HG02852 (cell line): ENCODE measurements around the gene TGFB2.

Source experiments
- ATAC-seq: cut with Tn5 transposase; IDR thresholded peaks from one replicate; pipeline ENCODE4 v1.9.1; 2021; ENCODE audit warnings: mild to moderate bottlenecking, moderate library complexity; ENCODE audit not compliant: unreplicated experiment

The TGFB2 gene

GRCh38 chr1:218357211-218357892, 12.2 kb downstream of the TGFB2 start:
- no peak for ATAC-seq

- ATAC-seq: no peak
Measured at GRCh38 chr1:218357893-218358232, 12.7 kb downstream of the TGFB2 start.

- ATAC-seq: no peak
Measured at GRCh38 chr1:218361298-218362065, 16.3 kb downstream of the TGFB2 start.

- no peak for ATAC-seq
Measured at GRCh38 chr1:218362418-218363076, 17.4 kb downstream of the TGFB2 start.

GRCh38 chr1:218363141-218363540, 18.0 kb downstream of the TGFB2 start:
- no peak for ATAC-seq

GRCh38 chr1:218364028-218364710, 19.0 kb downstream of the TGFB2 start:
- no peak for ATAC-seq

GRCh38 chr1:218365226-218365999, 20.3 kb downstream of the TGFB2 start:
- ATAC-seq: no peak

GRCh38 chr1:218366322-218367052, 21.4 kb downstream of the TGFB2 start:
- ATAC-seq: no peak

- no peak for ATAC-seq
Measured at GRCh38 chr1:218367118-218367517, 22.0 kb downstream of the TGFB2 start.

GRCh38 chr1:218368686-218369085, 23.6 kb downstream of the TGFB2 start:
- no peak for ATAC-seq

- ATAC-seq: no peak
Measured at GRCh38 chr1:218369688-218370511, 24.8 kb downstream of the TGFB2 start.

GRCh38 chr1:218371927-218372672, 27.0 kb downstream of the TGFB2 start:
- ATAC-seq: no peak

GRCh38 chr1:218374401-218375353, 29.5 kb downstream of the TGFB2 start:
- no peak for ATAC-seq

- no peak for ATAC-seq
Measured at GRCh38 chr1:218376722-218377121, 31.6 kb downstream of the TGFB2 start.

GRCh38 chr1:218377143-218377660, 32.1 kb downstream of the TGFB2 start:
- peak; percentile 73 for ATAC-seq

GRCh38 chr1:218380125-218380977, 35.2 kb downstream of the TGFB2 start:
- ATAC-seq: no peak
